HCEC 1CT (cell line): ENCODE data around the gene CFAP91.
A peak's percentile ranks its signal among the peaks of the same experiment; 100 is the strongest.

Source experiments
- DNase-seq: peaks from one replicate; pipeline ENCODE4 v3.0.0-alpha.2; 2017

Gene CFAP91

DNA sequence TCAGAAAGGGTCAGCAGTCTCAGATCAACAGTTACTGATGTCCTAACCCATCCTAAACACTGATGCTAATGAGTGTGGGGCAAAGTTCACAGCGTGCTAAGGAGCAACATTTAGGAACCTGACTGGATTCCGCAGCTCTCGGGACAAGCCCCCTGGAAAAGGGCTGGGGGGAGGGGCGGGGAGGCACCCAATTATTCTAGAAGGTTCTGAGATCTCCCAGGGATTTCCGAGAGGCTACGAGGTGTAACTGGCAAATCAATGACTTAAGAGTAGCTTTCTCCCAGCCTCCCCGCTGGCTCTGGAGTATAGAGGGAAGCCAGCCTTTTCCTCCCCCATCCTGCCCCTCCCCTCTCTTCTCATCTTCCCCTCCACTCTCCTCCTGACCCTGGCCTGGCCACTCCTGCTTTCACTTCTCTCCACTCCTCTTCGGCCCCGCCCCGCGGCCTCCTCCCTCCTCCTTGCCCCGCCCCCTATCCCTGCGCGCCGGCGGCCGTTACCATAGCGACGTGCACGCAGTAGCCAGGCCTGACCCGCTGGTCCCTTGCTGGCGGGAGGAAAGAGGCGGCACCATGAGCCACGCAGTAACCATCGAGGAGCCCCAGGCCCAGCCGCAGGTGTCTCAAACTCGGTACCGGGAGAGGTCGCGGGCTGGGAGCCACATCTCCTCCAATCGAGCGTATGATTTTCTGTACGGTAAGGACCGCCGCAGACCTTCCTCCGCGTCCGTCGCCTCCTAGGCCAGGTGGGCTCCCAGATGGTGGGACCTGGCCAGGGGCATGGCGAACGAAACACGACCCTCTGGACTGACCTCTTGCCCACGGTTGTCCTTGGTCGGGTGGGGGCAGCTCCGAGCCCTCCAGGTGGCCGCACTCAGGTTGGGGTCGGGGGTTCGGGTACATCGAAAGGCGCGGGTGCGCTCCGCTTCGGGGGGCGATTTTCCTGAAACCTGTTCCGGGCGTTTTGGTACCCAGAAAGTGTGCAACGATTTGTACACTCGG is at the start of gene CFAP91:
TSS of gene CFAP91 (plus strand) at position 493 of the 998 bp plus-strand sequence. CDS start at position 570, 77 bp downstream.
- DNase-seq, result peak; percentile 89

DNA sequence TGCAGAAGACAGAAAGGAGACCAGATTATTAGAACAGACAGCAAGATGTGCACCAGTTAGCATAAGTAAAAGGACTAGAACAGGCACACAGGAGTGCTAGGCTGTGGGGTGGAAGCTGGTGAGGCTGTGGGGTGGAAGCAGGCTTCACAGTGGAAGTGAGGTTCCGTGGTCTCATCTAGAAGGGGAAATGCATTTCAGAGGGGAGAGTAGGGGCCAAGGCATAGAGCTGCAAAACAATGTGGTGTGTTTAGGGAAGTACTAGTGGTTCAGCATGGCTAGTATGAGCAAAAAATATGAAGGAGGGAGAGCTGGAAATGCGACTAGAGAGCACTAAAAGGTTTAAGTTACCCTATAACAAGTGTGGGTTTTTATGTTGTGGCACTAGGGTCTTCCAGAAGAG is 48.9 kb upstream of the CFAP91 start:
- DNase-seq, result no peak

DNA sequence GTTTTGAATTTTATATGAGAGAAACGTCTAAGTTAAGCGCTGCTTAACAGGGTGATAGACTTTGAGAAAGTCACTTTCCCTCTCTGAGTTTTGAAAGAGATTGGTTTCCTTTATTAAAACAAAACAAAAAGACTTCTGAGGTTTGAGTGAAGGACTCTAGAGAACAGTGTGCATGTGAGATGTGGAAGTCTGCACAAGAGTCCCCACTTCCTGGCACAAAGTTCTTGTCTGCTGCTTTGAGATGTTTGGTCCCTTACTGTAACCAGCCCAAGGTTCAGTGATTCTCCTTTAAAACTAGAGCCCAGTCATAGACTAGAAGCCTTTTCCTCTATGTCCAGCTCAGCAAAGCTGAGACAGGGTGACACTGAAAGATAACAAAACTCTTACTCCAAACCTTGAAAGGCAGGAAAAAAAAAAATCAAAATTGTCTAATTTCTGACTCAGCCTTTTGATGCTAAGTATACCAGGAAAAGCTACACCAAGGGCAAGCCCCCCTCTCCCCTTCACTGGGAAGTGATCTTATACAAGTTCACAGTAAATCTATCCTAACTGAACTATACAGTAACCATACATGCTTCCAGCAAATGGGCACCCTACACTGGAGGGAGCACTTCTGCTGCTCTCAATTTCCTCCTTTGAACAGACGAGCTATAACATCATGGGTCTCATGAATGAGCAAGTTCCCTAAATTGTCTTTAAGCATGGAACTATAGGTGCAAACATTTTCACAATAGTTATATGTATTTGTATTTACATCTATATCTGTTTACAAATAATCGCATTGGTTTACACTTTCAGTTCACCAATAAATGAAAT is 44.7 kb upstream of the CFAP91 start:
- no peak for DNase-seq

DNA sequence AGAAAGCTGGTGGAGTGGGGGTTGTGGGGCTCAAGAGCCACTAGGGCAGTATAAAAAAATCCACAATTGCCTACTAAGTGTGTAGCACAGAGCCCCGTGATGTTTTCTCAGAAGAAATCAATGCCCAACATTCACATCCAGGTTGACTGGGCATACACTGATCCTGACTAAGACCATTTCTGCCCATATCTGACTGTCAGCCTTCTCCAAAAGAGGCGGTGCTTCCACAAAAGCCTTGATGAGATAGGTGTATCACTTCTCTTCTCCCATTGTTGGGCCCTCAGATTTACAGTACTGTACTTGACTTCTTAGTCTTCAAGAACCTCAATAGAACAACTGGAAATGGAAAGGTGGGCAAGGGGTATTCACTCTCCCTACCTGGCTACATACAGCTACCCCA is 43.8 kb upstream of the CFAP91 start:
- DNase-seq, result no peak

DNA sequence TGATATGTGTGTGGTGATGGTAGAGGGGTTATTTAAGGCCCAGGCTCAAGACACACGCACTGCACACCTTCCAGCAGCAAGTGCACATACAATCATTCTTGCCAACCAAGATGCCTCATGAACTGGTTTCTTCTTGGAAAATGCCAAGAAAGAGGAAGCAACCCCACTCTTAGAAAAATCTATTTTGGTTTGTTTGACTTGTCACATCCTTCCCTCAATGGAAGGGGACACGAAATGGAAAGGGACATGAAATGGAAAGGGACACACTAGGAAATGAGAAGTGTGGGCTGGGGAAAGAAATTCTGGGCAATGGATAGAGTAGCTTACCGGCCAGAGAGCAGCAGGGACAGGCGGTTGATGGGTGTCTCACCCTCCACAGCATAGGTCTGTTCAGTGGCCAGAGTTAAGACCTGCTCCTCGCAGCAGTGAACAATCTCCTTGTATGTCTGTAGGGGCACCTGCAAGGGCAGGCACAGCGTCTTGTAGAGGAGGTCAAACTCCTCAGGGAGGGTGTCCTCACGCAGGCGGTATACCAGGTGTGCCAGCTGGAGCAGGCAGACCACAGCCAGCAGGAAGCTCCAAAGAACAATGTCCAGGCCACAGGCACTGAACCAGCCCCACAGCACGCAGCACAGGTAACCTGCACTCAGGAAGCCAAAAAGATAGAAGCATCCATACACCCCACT is 43.1 kb upstream of the CFAP91 start:
- no peak for DNase-seq

DNA sequence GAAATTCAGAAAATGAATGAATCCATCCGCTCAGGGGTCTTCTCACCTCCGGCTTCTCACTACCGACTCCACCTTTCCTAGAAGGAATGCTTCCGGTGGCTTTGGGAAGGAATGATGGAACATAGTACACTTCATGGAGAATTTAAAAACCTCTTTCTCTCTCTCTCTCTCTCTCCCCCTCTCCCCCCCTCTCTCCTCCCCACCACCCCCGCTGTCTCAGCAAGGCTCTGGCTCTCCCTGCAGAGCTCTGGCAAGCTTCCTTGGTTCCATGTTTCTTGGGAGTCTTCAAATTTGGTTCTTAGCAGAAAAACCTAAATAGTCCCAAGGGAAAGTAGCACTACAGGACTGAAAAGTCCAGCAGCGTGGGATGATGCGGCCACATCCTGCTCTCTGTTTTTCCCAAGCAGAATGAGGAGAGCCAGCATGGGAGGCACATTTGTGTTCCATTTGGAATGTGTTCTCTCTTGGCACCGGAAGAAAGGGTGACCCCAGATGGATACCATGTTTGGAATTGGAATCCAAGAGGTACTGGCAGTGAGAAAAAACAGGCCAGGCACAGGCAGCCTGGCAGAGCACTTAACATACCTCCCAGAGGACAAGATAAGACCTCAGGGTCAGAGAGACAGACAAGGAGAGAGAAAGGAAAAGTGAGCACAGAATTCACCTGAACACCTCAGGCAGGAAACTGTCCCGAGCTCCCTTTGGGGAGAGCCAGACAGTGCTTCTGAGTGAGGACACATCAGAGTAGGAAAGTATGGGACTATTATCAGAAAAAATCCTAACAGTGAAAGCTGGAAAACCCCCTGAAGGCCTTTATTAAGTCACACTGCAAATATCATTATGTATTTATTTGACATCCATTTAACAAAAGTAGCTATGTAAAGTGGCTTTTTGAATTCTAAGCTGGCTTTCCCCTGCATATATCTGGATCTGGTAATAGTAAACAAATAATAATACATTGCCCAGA is 42.1 kb upstream of the CFAP91 start, which contains the start of gene POPDC2:
TSS of gene POPDC2 (minus strand) at position 116 of the 967 bp plus-strand sequence. CDS start 166 bp downstream, outside the sequence.
- DNase-seq, result no peak

DNA sequence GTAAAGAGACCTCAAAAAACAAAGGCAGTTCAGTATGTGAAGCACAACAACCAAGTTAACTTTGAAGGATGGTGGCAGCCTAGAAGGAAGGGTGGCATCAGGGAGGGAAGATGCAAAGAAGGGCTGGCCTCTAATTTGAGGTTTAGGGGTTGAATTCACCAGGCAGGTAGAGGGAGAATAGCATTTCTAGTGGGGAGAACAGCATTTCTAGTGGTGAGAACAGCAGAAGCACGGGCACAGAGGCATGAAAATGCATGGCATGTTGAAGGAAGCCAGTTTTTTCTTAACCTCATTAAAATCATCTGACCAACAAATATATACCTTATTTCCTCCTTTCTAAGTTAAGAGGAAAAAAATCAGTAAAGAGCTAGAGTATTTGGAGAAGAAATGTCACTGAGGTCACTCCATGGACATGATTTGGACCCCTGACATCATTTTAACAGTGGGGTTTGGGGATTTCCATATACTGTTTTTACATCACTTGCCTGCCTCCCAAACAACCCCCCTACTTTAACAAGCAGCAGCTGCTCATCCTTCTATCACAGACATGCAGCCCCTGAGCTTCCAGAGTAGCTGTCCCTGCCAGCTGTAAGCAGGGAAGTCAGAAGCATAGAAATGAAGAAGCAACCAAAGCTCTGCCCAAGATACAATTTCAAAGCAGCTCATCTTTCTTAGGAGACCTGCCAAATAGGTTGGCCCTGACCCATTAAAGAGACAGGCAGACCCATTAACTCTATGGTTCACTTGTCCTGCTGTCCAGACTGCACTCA is 40.0 kb upstream of the CFAP91 start:
- DNase-seq, result no peak

DNA sequence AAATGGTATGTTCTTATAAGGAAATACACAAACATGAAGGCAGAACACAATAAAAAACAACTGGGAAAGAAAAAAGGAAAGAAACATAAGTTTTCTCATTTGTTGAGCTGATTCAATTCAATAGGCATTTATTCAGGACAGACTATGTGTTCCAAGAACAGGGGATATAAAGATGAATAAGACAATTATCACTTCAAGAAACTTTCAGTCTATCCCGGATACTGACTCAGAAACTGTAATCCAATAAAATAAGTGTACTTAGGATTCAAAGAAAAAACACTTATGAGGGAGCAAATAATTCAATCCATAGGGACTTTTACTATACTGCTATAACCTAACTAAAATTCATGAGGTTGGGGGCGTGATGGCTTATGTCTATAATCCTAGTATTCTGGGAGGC is 38.9 kb upstream of the CFAP91 start:
- no peak for DNase-seq

DNA sequence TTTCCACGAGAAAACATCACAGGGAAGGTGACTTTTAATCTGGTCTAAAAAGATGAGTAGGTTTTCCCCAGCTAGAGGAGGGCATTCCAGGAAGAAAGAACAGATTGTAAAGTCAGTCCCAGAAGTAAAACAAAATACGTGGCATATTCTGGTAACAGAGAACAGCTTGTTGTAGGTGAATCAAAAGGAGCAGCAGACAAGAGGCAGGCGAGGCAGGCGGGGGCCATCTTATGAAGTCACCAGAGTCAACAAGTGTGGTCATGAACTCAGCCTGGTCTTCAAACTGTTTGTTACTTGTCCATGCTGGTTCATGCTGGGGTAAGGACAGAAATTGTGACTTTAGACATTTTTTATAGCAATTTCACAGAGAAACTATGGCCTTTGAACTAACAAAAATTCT is 38.5 kb upstream of the CFAP91 start:
- no peak for DNase-seq

DNA sequence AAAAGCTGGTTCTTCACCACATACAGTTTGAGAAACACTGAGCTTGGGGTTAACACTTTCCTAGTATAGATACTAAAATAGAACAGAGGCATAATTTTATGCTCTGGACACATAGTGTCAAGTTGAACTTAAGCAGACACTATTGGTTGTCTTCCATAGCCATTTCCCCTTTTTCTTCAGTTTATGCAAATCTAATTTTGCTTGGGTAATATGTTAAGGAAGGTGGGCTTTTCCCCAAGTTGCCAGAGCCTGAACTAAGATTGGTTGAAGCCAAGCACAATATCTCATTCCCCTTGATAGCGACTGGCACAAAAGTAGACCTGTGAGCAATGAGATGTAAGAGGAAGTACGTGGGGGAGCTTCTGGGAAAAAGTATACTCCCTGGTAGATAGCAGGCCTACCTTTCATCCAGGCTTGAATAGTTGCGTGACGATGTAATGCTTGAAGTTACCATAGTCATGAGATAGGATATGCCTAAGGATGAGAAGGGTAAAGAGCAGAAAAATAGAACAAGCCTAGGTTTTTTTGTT is 37.9 kb upstream of the CFAP91 start:
- no peak for DNase-seq

DNA sequence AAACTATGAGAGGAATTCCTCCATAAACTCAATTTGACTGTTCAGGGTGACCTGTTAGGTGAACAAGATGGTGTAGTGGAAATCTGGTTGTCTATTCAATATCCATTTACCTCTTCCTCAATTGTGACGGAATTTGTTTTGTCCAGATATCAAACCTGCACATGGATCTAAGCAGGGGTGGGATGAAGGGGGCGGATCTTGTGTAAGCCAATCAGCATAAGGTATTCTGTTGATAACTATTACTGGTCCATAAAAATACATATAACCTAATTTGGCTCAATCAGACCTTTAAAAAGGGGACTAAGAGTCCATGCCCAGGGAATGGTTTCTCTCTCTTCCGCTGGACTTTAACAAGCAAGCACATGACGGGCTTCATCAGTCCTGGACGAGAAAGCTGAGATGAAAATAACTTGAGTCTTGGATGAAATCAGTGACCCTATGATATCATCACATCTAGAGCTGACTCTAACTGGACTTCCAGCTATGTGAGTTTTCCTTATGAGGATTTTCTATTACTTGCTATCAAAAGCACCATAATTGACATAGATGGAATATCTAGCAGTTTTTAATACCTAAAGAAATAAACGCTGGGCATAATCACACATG is 36.8 kb upstream of the CFAP91 start:
- no peak for DNase-seq

DNA sequence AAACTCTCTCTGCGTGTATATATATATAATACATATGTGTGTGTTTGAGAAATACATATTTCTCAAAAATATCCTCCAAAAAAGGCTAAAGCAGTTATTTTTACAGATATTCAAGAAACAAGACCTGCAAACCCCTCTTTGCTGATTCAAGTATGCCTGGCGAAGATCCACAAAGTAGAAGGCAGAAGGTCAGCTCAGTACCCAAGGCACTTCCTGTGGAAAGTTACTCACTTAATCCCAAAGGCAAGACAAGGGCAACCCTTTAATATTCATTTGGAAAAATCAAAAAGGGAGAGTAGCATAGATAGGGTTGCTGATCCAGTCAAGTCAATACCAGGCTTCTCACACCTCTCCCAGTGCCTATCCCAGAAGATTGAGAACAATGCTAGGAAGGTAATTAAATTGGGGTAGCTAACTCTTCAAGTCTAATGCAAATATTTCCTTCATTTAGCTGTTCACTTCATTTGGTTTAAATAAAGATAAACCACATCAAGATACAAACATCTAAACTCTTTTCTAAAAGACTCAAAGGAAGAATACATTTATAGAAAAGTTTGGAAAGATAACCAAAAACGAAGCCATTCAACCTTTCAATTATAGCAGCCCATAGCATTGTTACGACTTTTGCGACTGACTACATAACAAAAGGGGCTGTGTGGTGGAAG is 32.8 kb upstream of the CFAP91 start:
- DNase-seq, result peak; percentile 24

DNA sequence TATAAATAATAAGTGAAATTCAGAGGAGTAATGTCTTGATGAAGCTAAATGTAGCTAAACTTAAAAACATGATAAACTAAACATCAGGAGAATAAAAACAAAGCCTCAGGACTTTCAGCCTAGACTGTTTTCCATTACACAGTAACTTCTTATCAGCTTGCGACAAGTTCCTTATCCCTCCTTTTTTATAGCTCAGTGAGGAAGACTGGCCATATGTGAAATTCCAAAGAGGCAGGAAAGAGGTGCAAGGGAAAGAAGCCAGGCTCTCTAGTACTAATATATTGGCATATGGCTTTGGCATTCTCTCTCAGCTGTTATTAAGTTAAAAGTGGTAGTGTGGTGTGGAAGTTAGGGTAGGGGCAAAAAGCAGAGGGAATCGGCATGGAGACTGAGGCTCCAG is 30.0 kb upstream of the CFAP91 start:
- no peak for DNase-seq

DNA sequence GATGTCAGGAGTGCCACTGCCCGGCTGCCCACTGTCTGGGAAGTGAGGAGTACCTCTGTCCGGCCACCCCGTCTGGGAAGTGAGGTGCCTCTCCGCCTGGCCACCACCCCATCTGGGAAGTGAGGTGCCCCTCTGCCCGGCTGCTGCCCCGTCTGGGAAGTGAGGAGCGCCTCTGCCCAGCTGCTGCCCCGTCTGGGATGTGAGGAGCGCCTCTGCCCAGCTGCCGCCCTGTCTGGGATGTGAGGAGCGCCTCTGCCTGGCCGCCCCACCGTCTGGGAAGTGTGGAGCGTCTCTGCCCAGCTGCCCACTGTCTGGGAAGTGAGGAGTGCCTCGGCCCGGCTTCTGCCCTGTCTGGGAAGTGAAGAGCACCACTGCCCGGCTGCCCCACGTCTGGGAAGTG is 28.9 kb upstream of the CFAP91 start:
- DNase-seq, result no peak

DNA sequence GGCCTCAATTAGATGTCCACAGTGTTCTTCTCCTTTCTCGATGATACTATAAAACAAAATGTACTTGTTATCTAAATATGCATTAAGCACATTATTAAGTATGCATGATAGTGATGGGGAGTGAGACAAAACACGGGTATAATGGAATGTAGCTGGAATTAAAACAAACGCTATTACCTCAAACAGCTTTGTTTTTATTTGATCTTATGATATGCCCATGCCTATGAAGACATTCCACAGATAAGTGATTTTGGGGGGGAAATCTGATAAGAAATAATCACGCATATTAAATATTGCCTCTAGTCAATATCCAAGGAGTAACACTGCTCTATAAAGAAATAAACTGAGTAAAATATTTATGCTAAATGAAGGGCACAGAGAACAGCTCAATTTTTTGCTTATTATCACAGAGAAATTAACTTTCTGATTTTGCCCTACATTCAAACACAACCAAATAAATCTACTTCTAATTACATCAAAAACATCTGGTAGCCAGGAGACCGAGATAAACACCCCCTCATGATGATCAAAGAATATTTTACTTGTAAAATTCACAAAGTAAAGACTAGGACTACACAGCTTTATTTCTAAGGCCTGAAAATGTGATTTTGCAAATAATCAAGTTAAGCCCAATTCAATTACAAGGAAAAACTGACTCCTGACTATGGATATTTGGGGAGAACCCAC is 27.5 kb upstream of the CFAP91 start:
- DNase-seq, result no peak

DNA sequence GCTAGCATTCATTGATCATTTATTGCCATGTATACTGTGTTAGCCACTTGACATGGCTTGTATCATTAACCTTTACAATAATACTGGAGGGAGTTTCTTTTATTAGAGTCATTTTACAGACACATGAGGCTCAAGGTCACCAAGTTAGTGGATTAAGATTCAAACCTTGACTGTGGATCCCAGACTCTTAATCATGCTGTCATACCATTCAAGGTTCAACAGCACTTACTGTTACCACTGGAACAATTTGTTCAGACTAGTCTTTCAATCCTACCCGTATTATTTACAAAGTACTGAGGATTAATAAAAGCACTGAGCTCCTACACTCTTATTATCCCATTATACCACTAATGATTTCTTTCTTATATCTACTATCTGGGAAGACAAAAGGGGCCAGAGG is 26.8 kb upstream of the CFAP91 start:
- no peak for DNase-seq

DNA sequence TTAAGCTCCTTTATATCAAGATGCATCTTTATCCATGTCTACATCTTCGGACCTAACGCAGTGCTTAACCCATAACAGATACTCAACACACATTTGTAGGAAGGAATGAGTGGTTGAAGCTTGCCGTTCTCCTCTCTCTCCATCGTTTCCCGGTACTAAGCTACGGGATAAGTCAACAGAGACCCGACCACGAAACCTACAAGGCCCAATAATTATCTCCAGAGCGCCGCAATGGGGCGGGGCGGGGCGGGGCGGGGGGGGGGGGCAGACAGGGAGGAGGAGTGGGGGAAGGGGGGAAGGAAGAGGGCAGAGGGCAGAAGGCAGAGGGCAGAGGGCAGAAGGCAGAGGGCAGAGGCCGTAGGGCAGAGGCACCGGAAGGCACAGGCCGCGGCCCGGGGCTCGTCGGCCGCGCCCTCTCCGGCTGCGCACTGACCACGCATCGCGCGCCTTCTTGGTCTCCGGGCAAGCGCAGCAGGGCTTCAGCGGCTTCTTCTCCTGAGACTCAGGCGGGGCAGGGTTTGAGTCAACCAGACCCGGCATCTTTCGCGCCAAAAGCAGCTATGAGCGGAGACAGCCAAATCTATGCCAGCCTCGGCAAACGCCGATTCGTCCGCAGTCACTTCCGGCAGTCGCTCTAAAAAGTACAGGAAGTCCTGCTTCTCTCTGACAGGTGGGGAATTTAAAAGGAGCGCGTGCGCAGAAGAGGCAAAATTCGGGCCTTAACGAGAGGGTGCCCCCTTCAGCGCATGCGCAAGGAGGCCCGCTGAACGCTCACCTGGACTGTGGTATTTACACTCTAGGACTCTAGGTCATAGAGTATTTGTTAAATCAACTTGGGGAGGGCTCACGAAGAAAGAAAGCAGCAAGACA is 25.8 kb upstream of the CFAP91 start, which contains the start of gene COX17:
TSS of gene COX17 (minus strand) at position 636 of the 870 bp plus-strand sequence. CDS start at position 540, 96 bp downstream.
- DNase-seq, result peak; percentile 94

DNA sequence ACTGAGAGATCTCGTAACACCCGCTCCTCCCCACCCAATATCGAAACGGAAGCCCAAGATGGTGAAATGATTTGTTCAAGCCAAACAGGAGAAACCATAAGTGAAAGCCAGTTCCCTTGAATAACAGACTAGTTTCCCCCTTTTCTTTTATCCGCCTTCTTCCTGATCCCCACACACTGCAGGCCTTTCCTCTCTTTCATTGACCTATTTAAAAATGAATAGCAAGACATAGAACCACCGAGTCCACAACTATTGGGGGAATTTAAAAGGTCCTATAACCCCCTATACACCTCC is 25.2 kb upstream of the CFAP91 start:
- DNase-seq, result no peak
